CD1c-positive myeloid dendritic cell (primary cell): ENCODE measurements around the gene SNAP47.

ENCODE experiments used
- DNase-seq: peaks from one replicate; pipeline ENCODE4 v3.0.0-alpha.2; 2016; ENCODE audit errors: extremely low spot score

SNAP47 gene

DNA sequence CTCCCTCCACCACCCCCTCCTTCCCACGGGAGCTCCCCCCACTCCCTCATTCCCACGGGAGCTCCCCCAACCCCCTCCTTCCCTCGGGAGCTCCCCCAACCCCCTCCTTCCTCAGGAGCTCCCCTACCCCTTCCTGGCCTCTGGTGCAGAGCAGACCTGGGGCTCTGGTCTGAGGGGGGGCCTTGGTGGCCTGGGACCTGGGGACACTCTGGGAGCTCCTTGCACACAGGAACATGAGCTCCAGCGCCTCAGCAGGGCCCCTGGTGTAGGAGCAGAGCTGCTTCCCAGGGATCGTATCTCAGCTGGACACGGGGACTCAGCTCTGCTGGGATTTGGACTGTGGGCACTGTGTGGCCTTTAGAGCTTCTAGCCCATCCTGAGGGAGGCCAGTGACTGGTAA is 60.5 kb downstream of the SNAP47 start:
- no peak for DNase-seq

DNA sequence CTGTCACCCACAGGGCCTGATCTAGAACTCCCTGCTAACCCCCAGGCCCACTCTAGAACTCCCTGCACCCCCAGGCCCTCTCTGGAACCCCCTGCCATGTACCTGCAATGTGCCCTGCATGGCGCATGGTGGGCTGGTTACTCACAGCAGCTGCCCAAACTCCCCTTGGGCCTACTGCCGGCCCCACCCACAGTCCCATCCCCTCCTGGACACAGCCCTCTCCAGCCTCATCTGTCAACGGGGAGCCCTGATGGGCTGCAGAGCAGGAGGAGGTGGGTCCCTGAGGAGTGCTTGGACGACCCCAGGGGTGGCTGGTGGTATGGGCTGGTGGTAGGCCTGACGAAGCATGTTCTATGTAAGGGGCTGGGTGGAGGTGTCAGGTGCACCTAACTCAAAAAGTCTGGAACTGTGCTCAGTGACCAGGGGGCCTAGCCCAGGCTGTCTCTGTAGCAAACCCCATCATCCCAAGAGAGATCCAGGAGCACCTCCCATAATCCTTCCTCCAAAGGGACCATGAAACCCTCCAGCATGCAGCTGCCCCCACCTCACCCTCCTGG is 61.2 kb downstream of the SNAP47 start:
- DNase-seq, result no peak

DNA sequence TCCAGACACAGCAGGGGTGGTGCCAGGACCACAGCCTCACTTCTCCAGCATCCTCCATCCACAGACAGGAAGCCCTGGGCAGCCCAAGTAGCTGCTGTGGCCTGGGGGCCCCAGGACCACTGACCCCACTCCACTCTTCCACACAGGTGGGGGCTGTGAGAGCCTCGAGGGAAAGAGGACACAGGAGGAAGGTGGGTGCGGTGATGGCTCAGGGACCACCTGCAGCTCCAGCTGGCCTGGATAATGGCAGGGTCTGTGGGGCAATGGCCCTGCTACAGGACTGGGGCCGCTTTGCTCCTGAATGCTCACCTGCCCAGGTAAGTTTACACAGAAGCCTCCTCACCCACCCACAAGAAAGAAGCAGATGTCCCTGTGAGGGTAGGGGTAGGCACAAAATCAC is 61.9 kb downstream of the SNAP47 start:
- no peak for DNase-seq

DNA sequence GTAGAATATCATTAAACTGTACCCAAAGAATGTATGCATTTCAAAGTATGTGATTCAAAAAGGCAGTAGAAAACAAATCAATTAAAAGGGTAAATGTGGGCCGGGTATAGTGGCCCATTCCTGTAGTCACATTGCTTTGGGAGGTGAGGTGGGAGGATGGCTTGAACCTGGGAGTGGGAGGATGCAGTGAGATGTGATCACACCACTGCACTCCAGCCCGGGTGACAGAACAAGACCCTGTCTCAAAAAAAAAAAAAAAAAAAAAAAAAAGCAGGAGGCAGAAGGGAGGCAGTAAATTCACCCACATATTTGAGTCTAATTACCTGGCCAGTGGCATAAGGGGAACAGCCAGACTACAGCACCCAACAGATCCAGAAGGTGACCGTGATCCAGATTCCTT is 62.4 kb downstream of the SNAP47 start:
- no peak for DNase-seq

- DNase-seq, result no peak
These were observed 63.0 kb downstream of the SNAP47 start for GRCh38 chr1:227798078-227798802.

DNA sequence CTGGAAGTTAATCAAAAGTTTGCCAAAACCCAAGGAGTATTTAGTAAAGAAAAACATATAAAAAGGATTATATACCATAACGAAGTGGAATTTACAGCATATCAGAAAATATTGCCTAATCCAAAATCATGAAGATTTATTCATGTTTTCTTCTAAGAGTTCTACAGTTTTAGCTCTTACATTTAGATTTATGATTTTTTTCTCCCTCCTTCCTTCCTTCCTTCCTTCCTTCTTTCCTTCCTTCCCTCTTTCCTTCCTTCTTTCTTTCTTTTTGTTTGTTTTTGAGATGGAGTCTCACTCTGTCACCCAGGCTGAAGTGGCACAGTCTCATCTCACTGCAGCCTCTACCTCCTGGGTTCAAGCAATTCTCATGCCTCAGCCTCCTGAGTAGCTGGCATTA is 64.5 kb downstream of the SNAP47 start:
- no peak for DNase-seq

GRCh38 chr1:227803933-227804332 is 68.7 kb downstream of the SNAP47 start:
- DNase-seq, result no peak

- no peak for DNase-seq
These were observed 70.5 kb downstream of the SNAP47 start for GRCh38 chr1:227805606-227806197.

- DNase-seq, result no peak
These were observed 73.3 kb downstream of the SNAP47 start for GRCh38 chr1:227808566-227808965.

DNA sequence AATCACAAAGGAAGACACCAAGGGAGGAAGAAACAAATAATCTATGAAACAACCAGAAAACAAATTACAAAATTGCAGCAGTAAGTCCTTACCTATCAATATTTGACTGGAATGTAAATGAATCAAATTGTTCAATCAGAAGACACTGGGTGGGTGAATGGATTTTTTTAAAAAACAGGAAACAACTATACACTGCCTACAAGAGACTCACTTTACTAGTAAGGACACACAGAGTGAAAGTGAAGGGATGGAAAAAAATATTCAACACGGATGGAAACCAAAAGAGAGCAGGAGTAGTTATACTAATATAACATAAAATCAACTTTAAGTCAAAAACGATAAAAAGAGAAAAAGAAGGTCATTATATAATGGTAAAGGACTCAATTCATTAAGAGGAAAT is 73.8 kb downstream of the SNAP47 start:
- DNase-seq, result no peak

DNA sequence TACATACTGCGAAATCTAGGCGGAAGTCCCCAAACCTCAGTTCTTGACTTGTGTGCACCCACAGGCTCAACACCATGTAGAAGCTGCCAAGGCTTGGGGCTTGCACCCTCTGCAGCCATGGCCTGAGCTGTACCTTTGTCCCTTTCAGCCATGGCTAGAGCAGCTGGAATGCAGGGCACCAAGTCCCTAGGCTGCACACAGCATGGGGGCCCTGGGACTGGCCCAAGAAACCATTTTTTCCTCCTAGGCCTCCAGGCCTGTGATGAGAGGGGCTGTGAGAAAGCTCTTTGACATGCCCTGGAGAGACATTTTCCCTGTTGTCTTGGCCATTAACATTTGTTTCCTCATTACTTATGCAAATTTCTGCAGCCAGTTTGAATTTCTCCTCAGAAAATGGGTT is 78.7 kb downstream of the SNAP47 start:
- DNase-seq, result no peak

DNA sequence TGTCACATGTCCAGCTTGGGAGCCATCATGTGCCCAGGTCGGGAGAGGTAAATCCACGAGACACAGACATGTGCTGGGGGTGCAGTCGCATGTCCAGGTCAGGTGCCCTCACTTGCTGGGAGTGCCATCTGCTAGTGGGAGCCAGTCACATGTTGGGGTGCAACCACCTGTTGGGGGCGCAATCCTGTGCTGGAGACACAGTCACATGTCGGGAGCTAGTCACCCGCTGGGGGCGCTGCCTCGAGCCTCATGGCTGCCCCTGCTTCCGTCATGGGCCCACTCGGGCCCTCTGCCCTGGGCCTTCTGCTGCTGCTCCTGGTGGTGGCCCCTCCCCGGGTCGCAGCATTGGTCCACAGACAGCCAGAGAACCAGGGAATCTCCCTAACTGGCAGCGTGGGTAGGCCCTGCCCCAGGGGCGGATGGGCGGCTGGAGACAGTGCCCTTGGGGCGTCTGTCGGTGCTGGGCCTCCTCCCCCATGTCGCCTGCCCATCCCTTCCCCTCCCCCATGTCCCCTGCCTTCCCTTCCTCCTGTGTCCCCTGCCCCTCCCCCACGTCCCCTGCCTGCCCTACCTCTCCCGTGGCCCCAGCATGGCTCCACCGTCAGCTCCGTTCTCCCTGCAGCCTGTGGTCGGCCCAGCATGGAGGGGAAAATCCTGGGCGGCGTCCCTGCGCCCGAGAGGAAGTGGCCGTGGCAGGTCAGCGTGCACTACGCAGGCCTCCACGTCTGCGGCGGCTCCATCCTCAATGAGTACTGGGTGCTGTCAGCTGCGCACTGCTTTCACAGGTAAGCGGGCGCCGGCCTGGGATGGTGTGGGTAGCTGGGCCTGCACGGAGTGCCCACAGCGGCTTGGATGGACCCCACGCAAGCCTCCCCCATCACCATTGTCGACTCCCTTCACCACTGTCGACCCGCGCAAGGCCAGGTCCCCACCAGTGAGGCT is 80.5 kb downstream of the SNAP47 start, which contains the start of gene PRSS38:
Gene PRSS38, plus strand, starts transcription at position 208 of the 942 bp plus-strand sequence. Its CDS starts 42 bp downstream, at position 250.
- DNase-seq, result no peak

GRCh38 chr1:227816750-227817446 is 81.7 kb downstream of the SNAP47 start:
- no peak for DNase-seq

- no peak for DNase-seq
These were observed 88.3 kb downstream of the SNAP47 start for GRCh38 chr1:227823537-227823936.

- no peak for DNase-seq
These were observed 89.0 kb downstream of the SNAP47 start for GRCh38 chr1:227824204-227824603.

- DNase-seq, result no peak
These were observed 93.6 kb downstream of the SNAP47 start for GRCh38 chr1:227828786-227829185.
